D721Med (cell line): ENCODE data around the gene TEC.
A peak's percentile ranks its signal among the peaks of the same experiment; 100 is the strongest.

Experiments
- DNase-seq: peaks from one replicate; pipeline ENCODE4 v3.0.0; 2011; ENCODE audit warnings: low spot score; ENCODE audit not compliant: insufficient read length
- FAIRE-seq: peaks from 2 replicates; lab custom pipeline; 2011; peaks lifted over from hg19 to GRCh38; lab: Jason Lieb, UNC
- CTCF ChIP-seq: IDR thresholded peaks from 2 replicates; pipeline ENCODE4 v1.5.1; 2012; ENCODE audit warnings: mild to moderate bottlenecking, control low read depth; ENCODE audit not compliant: insufficient read depth; ENCODE audit errors: missing control alignments

Gene TEC

GRCh38 chr4:48137846-48138245 is 131.8 kb downstream of the TEC start:
- no peak for TF ChIP-seq CTCF
- FAIRE-seq = no peak
- no peak for DNase-seq

DNA sequence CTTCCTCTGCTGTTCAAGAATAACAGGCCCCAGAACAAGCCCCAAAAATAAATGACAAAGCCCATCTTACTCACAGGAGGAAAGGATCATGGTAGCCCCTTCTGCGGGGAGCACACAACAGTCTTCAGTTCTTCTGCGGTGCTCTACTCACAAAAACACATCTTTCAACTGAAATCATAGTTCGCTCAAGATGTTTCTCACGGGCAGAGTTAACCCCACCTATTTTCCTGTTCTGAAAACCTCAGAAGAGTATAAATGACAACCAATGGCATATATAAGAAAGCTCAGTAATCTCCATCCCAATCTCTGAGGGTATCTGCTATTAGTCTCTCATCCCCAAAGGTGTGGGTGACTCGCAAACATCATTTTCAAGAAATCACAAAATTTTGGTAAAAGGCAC is 135.6 kb downstream of the TEC start, which contains the start of gene TXK:
TSS of gene TXK (minus strand) at position 170 of the 400 bp plus-strand sequence. CDS start at position 90, 80 bp downstream.
- TF ChIP-seq CTCF = no peak
- DNase-seq (no peak), FAIRE-seq (no peak)

DNA sequence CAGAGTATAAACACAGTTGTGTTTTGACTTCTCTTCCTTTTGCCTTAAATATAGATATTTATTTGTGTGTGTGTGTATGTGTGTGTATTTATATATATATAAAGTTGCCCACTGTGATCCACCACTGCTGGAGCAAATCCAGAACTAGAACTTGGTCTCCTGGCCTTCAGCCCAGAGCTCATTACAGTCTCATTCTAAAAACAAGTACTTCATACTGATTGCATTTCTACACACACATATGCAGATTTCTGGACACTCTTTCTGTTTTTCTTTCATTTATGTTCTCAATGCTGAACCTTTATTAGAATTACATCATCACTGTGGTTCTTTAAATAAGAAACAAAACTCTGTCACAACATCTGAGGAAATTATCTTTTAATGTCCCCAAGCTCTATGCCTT is 136.0 kb downstream of the TEC start:
- no peak for FAIRE-seq
- DNase-seq = no peak
- no peak for TF ChIP-seq CTCF

DNA sequence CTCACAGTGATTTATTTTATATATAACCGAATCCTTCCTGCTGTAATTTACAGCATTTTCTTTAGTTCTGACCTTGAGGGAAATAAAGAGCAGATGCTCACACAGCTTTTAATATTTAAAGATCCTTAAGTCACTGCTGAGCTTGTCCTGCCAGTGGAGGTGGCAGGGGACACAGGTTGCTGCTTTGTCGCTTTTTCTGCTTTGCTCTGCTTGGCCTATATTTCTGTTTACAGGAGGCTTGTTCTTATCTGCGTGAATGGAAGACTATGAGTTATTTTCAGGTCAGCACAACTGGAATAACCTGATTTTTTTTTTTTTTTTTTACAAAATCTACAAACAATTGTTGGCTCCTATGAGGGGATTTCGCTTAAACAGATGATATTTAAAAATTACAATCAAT is 137.9 kb downstream of the TEC start:
- no peak for FAIRE-seq
- no peak for DNase-seq
- no peak for TF ChIP-seq CTCF

- FAIRE-seq (no peak), DNase-seq (no peak)
- no peak for TF ChIP-seq CTCF
Measured at GRCh38 chr4:48130100-48130499, 139.5 kb downstream of the TEC start.

DNA sequence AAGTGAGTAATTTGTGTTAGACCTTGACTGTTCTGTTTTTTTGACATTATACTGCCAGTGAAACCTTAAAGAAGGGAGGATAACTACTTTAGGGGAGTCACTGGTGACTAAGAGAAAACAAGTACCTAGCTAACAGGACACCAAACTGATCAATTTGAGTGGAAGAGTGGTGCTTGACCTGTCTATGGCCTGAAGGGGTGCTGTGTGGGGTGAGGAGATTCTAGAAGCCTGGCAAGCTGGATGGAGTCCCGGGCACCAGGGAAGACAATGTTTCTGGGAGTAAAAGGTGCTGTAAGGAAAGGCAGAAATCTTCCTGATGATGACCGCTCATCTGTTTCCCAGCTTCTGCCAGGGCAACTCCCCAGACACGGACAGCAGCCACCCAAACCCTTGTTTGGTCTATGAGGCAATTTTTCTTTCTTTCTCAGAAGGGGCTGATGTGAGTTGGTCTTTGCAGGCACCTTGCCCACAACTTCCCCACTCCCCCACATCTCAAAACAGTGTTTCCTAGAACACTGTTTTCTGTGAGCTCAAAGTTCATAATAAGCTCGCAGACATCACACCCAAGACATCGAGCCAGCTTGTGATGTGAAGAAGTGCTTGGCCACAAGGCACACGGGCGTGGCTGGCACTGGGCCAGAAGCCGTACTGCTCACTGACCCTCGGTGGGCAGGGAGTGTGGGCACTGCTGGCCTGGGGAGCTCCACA is 140.2 kb downstream of the TEC start:
- TF ChIP-seq CTCF = no peak
- FAIRE-seq = no peak
- no peak for DNase-seq

- TF ChIP-seq CTCF = peak; percentile 39
- FAIRE-seq = no peak
- DNase-seq = peak; percentile 29
Measured at GRCh38 chr4:48127682-48128404, 141.8 kb downstream of the TEC start.
